Suprapubic skin (tissue), 4 donors: ENCODE data around the gene SLC17A8. TPM values are rescaled to one million over a fixed set of nuclear protein-coding genes. Genes with fewer than 3 reads are reported as not detected.

ENCODE experiments used
- DNase-seq, 2 donors: peaks; one replicate each; pipeline ENCODE4 v3.0.0-alpha.2; 2019; ENCODE audit warnings: low spot score in 2 of 2
- H3K27ac ChIP-seq: fragments of 200-600 bp; sonication (generic); one replicate; pipeline ENCODE4 v1.5.1; 2019
- H3K27me3 ChIP-seq: fragments of 200-600 bp; sonication (generic); one replicate; pipeline ENCODE4 v1.5.1; 2019
- H3K36me3 ChIP-seq: fragments of 200-600 bp; sonication (generic); one replicate; pipeline ENCODE4 v1.5.1; 2019
- H3K4me1 ChIP-seq: fragments of 200-600 bp; sonication (generic); one replicate; pipeline ENCODE4 v1.5.1; 2019
- H3K4me3 ChIP-seq: fragments of 200-600 bp; sonication (generic); one replicate; pipeline ENCODE4 v1.5.1; 2019; ENCODE audit warnings: mild to moderate bottlenecking
- H3K9me3 ChIP-seq: fragments of 200-600 bp; sonication (generic); one replicate; pipeline ENCODE4 v1.5.1; 2019
- EP300 ChIP-seq: sonication (generic); formaldehyde crosslinking; IDR thresholded peaks from one replicate; pipeline ENCODE4 v1.6.1; 2017; ENCODE audit warnings: antibody characterized with exemption
- POLR2A ChIP-seq, 2 donors: fragments of 450-650 bp; IDR thresholded peaks; one replicate each; pipeline ENCODE4 v1.6.1; 2017; ENCODE audit warnings: antibody characterized with exemption in 2 of 2, mild to moderate bottlenecking in 2 of 2, moderate library complexity in 2 of 2
- POLR2AphosphoS5 ChIP-seq, 3 donors: sonication (generic); formaldehyde crosslinking; IDR thresholded peaks; one replicate each; pipeline ENCODE4 v1.6.1; 2017; ENCODE audit warnings: antibody characterized with exemption in 3 of 3
- WGBS: methylation state at CpG from one replicate; pipeline ENCODE4 v1.1.5; 2018; 5-methylcytosine and 5-hydroxymethylcytosine counted together
- total RNA-seq, 4 donors: library from RNA; depleted of rRNA; stranded (reverse); fragments of >200 nt; gene quantifications; one replicate each; pipeline ENCODE4 v1.1.0, GENCODE V29; 2016
- TF ChIP-seq, protein P1 (sequence below), 2 donors: fragments of 200-600 bp in 1 of 2; fragments of 450-650 bp in 1 of 2; sonication (generic) in 1 of 2; IDR thresholded peaks; one replicate each; pipeline ENCODE4 v1.5.1; 2016 to 2019; ENCODE audit warnings: antibody characterized with exemption in 2 of 2, mild to moderate bottlenecking in 1 of 2, moderate library complexity in 1 of 2

The SLC17A8 gene
- total RNA-seq, 4 donors from 2014 or later: 0.81 TPM; not detected in 3

DNA sequence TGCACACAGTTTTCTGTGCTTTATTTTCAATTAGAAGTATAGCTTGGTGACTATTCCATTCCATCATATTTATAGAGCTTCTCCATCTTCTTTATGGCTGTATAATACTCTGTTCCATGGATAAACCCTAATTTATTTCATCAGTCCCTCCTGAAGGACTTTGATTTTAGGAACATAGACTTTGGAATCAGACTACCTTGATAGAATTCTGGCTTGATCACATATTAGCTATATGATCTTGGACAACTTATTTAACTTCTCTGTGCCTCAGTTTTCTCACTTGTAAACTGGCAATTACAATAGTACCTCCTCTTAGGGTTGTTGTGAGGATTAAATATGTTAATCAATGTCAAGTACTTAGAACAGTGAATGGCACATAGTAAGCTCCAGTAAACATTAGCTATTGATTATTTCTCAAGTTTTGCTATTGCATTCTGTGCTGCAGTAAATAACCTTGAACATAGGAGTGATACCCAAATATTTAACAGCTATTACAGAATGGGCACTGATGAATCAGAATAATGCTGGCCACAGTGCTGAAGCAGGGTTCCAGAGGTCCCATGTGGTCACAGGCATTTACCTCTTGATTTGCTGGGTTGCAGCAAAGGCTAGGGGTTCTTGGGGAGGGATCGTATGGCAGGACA lies 104.6 kb downstream of the SLC17A8 start:
- WGBS: 63% methylated on average over 1 of the region's 1 CpG
- H3K4me3 ChIP-seq: no peak overlapping the region
- no peaks in the 10 kb centered on the region for H3K27me3 ChIP-seq
- H3K36me3 ChIP-seq: no peaks in the 10 kb centered on the region
- H3K9me3 ChIP-seq: no peaks in the 10 kb centered on the region
- H3K27ac ChIP-seq: no peak overlapping the region
- TF ChIP-seq POLR2AphosphoS5 (IDR thresholded peaks at IDR 0.05): no peak
- TF ChIP-seq EP300: no peak
- TF ChIP-seq, protein P1, sequence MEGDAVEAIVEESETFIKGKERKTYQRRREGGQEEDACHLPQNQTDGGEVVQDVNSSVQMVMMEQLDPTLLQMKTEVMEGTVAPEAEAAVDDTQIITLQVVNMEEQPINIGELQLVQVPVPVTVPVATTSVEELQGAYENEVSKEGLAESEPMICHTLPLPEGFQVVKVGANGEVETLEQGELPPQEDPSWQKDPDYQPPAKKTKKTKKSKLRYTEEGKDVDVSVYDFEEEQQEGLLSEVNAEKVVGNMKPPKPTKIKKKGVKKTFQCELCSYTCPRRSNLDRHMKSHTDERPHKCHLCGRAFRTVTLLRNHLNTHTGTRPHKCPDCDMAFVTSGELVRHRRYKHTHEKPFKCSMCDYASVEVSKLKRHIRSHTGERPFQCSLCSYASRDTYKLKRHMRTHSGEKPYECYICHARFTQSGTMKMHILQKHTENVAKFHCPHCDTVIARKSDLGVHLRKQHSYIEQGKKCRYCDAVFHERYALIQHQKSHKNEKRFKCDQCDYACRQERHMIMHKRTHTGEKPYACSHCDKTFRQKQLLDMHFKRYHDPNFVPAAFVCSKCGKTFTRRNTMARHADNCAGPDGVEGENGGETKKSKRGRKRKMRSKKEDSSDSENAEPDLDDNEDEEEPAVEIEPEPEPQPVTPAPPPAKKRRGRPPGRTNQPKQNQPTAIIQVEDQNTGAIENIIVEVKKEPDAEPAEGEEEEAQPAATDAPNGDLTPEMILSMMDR (IDR thresholded peaks at IDR 0.05): no peak
- no peak for TF ChIP-seq POLR2A (IDR thresholded peaks at IDR 0.05)
- no peak for DNase-seq
- no peaks in the 10 kb centered on the region for H3K4me1 ChIP-seq

DNA sequence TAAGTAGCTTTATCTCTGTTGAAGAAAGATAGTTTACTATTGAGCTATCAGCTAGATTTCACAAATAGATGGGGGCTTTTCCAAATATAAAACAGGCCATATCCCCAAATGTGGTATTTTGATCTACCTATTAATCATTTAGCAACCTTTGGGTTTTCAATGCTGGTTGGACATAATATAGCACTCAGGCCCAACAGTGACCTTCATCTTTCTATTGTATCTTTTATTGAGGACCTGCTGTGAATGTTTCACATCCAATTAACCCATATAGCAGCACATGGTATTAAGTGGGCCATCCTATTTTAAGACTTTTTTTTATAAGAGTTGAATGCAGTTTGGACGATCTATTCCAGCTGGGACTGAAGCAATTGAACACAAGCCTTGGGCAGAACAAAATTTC lies 106.8 kb downstream of the SLC17A8 start:
- no peak for DNase-seq
- Histone ChIP-seq H3K36me3 (no peaks in the 10 kb centered on the region), H3K9me3 (no peaks in the 10 kb centered on the region), H3K4me1 (no peaks in the 10 kb centered on the region), H3K27me3 (no peaks in the 10 kb centered on the region), H3K4me3 (no peak overlapping the region), H3K27ac (no peak overlapping the region)
- 64% methylated on average over 1 of the region's 1 CpG for WGBS
- TF ChIP-seq, protein P1 (IDR thresholded peaks at IDR 0.05): no peak
- TF ChIP-seq POLR2A (IDR thresholded peaks at IDR 0.05) (no peak), EP300 (no peak), POLR2AphosphoS5 (IDR thresholded peaks at IDR 0.05) (no peak)

DNA sequence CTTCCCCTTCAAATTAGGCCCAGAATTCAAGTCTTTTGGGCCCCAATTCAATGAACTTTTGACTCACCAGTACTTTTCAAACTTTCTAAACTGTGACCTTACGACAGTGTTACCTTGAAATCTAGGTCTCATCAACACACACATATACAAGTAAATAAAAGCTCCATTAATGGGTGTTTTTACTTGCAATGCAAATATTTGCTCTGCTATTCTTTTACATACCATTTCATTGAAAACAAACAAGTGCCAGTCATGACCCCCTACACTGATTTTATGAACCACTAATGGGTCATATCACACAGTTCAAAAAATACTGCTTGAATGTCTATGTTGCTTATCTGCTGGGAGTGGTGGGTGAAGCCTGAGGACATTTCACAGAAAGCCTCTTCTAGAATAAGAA lies 107.7 kb downstream of the SLC17A8 start:
- no peaks in the 10 kb centered on the region for H3K4me1 ChIP-seq
- DNase-seq: no peak
- H3K27me3 ChIP-seq: no peaks in the 10 kb centered on the region
- H3K36me3 ChIP-seq: no peaks in the 10 kb centered on the region
- TF ChIP-seq POLR2A (IDR thresholded peaks at IDR 0.05) (no peak), EP300 (no peak), POLR2AphosphoS5 (IDR thresholded peaks at IDR 0.05) (no peak)
- TF ChIP-seq, protein P1 (IDR thresholded peaks at IDR 0.05): no peak
- no peaks in the 10 kb centered on the region for H3K9me3 ChIP-seq
- 62% methylated on average over 1 of the region's 1 CpG for WGBS
- no peak overlapping the region for H3K27ac ChIP-seq
- no peak overlapping the region for H3K4me3 ChIP-seq

GRCh38 chr12:100468126-100468525 lies 111.3 kb downstream of the SLC17A8 start:
- no peak for TF ChIP-seq EP300
- TF ChIP-seq POLR2A (IDR thresholded peaks at IDR 0.05): no peak
- no peak for TF ChIP-seq POLR2AphosphoS5 (IDR thresholded peaks at IDR 0.05)
- TF ChIP-seq, protein P1 (IDR thresholded peaks at IDR 0.05): no peak
- H3K36me3 ChIP-seq: no peaks in the 10 kb centered on the region
- no peak for DNase-seq
- H3K27ac ChIP-seq: no peak overlapping the region
- no peaks in the 10 kb centered on the region for H3K9me3 ChIP-seq
- no peaks in the 10 kb centered on the region for H3K4me1 ChIP-seq
- no peaks in the 10 kb centered on the region for H3K27me3 ChIP-seq
- H3K4me3 ChIP-seq: no peak overlapping the region

Other genes starting within 250 kb of the SLC17A8 start
- 10 to 100 TPM; 18.6 to 27.3 (median 22.2) TPM for gene BLTP3B, start 214.2 kb upstream of the SLC17A8 start, total RNA-seq
- gene ACTR6, start 156.3 kb upstream of the SLC17A8 start, total RNA-seq: 10 to 100 TPM; 10.6 to 36.6 (median 11.7) TPM
- gene DEPDC4, start 90.0 kb upstream of the SLC17A8 start, total RNA-seq: 1 to 10 TPM in 1 of 4 donors, under 1 TPM in 2, not detected in 1; 0.64 to 2.3 (median 0.72) TPM
- gene SCYL2, start 89.9 kb upstream of the SLC17A8 start, total RNA-seq: 10 to 100 TPM; 25.4 to 52.4 (median 43.4) TPM
- not detected for gene NR1H4, start 116.8 kb downstream of the SLC17A8 start, total RNA-seq
- 10 to 100 TPM in 1 of 4 donors, 1 to 10 TPM in 3; 5.1 to 14.3 (median 5.7) TPM for gene GAS2L3, start 216.6 kb downstream of the SLC17A8 start, total RNA-seq